ENCODE measurements around the gene BOLA1. TPM values are rescaled to one million over a fixed set of nuclear protein-coding genes. Genes with fewer than 3 reads are reported as not detected.

The BOLA1 gene
- total and polyA plus RNA-seq, 2 donors (not counting 3 experiments of a cell fraction or from before 2014, with no cell fraction given), result 10.8 to 12.2 TPM

GRCh38 chr1:149929856-149930255, 30.5 kb downstream of the BOLA1 start:
- DNase-seq (ENCODE audit: low read depth, low spot score) (no peak), FAIRE-seq (no peak)
- intact Hi-C loops (cut with micrococcal nuclease), result no loop called here
- ChIA-PET POLR2A (interaction anchor here (0.8 to 1.1 kb wide), 2 partner anchors 9 to 42 kb away, joined by 3 to 4 read pairs; a partner anchor contains a TSS), CTCF (no interaction called here)
- Histone ChIP-seq H3K27ac (ENCODE audit: insufficient read depth, low read depth, low read length) (no peak overlapping the region), H3K9me3 (replicated peaks; ENCODE audit: control insufficient read depth, insufficient read depth, low read length) (no peaks in the 10 kb centered on the region), H3K27me3 (ENCODE audit: control insufficient read depth in 2 of 2, insufficient read depth in 2 of 2, low read length in 2 of 2) (no peaks in the 10 kb centered on the region), H3K4me1 (ENCODE audit: control insufficient read depth, extremely low read depth, insufficient read depth, low read length) (peaks cover 27% of the 10 kb centered on the region), H3K9me1 (replicated peaks; ENCODE audit: control insufficient read depth, extremely low read depth, insufficient read depth, low read length) (no peaks in the 10 kb centered on the region), H3K4me3 (replicated peaks in 1 of 3; ENCODE audit: insufficient read depth in 1 of 3, low read depth in 1 of 3, low read length in 3 of 3) (no peak overlapping the region), H3K4me2 (ENCODE audit: insufficient read depth, low read length) (no peak overlapping the region), H3K9ac (replicated peaks; ENCODE audit: extremely low read depth, insufficient read depth, low read length) (no peak overlapping the region), H2AFZ (ENCODE audit: low read depth, low read length) (no peak overlapping the region), H3K79me2 (ENCODE audit: control insufficient read depth, insufficient read depth, low read length) (peaks cover 24% of the 10 kb centered on the region), H3K36me3 (ENCODE audit: control insufficient read depth in 2 of 2, extremely low read depth in 1 of 2, insufficient read depth in 2 of 2, low read length in 2 of 2) (peaks cover 4 to 12% of the 10 kb centered on the region in 2 experiments), H4K20me1 (replicated peaks; ENCODE audit: control insufficient read depth, extremely low read depth, insufficient read depth, low read length) (no peaks in the 10 kb centered on the region)
- TF ChIP-seq POLR2AphosphoS5 (IDR thresholded peaks at IDR 0.05; ENCODE audit: insufficient read depth, low read depth, low read length), result no peak
- TF ChIP-seq CTCF (IDR thresholded peaks at IDR 0.05; ENCODE audit: extremely low read depth in 1 of 2, insufficient read depth in 1 of 2, low read depth in 1 of 2, low read length in 2 of 2), result no peak
- TF ChIP-seq GATA2 (IDR thresholded peaks at IDR 0.05; ENCODE audit: insufficient read depth, insufficient read length, low read depth, low read length), result no peak
- TF ChIP-seq FOS (IDR thresholded peaks at IDR 0.05; ENCODE audit: borderline replicate concordance, insufficient read depth, low read length), result no peak
- no peak for TF ChIP-seq MYC (IDR thresholded peaks at IDR 0.05; ENCODE audit: low read depth, low read length)
- no peak for TF ChIP-seq EZH2 (IDR thresholded peaks at IDR 0.05; ENCODE audit: borderline replicate concordance, low read depth, low read length, severe bottlenecking)
- no peak for TF ChIP-seq POLR2A (IDR thresholded peaks at IDR 0.05; ENCODE audit: low read depth, low read length)
- TF ChIP-seq MAX (IDR thresholded peaks at IDR 0.05; ENCODE audit: insufficient read depth, insufficient read length), result no peak
- no peak for TF ChIP-seq JUN (IDR thresholded peaks at IDR 0.05; ENCODE audit: borderline replicate concordance, insufficient read depth, insufficient read length, low read depth)
- no TSS peak for BruUV-seq (replicated peaks)
- dilution Hi-C loops (cut with MboI; ENCODE audit: extremely low pct_ligation_motif_present, low sequenced_read_pairs), result no loop called here

All from endothelial cell of umbilical vein (primary cell).